ENCODE results near the gene KYAT1.
"Not testable (repeated sequence)": the region's sequence is repeated elsewhere in the genome, so short reads cannot be mapped to it uniquely, and the experiment has no call there.

KYAT1 gene

DNA sequence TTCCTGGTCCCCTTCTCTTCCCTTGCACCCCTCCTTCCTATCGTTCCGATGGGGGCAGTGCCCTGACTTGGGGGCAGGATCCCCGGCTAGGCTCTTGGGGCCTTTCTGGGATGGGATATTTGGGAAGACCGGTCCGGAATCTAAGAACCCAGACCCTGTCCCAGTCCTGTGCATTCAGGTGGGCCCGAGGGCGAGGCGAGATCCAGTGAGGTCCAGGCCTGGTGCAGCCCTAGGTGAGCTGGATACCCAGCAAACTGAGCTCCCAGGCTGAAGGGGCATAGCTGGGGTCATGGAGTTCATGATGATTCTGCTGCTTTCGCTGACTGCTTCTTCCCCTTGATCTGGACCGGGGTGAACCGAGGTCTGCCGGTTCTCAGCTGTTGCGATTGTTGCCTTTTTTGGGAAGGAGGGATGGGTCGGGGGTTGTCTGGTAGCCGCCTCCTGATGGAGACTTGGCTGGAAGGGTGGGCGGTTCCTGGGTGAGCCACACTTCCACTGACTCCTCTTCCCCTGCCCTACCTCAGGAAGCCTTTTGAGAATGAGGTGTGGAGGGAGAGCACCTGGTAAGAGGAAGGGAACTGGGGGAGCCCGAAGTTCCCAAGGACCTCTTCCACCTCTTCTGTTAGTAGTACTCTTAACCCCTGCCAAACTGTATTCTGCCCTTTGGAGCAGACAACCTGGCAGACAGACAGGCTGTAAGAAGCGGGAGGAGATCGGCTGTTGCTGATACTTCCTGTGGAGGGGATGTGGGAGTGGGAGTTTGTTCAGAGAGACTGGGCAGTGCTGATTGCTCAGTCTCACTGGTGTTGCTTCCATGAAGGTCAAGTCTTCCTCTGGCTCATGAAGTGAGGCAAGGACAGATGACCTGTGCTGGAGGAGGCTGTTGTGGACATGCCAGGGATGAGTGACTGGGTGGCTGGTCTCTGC lies 1.2 kb upstream of the KYAT1 start:
- DNase-seq: no peak

DNA sequence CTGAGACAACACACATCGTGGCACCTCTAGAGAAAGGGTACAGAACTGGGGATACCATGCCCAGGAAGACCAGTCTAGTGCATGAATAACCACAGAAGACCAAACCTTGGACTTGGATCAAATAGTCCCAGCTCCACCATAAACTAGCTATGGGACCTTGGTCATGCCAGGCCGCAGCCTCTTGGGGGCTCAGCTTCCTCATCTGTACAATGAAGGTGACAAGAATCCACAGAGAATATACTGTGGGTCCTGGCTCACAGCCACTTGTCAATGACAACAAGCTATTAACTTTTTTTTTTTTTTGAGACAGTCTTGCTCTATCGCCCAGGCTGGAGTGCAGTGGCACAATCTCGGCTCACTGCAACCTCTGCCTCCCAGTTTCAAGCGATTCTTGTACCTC lies 3.9 kb downstream of the KYAT1 start:
- DNase-seq: no peak

DNA sequence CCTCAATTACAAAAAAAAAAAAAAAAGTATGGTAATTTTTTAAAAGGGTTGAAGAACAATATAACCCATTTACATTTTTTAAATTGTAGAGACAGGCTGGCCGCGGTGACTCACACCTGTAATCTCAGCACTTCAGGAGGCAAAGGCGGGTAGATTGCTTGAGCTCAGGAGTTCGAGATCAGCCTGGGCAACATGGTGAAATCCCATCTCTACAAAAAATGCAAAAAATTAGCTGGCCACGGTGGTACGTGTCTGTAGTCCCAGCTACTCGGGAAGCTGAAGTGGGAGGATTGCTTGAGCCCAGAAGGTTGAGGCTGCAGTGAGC lies 10.8 kb downstream of the KYAT1 start:
- DNase-seq: not testable (repeated sequence)

DNA sequence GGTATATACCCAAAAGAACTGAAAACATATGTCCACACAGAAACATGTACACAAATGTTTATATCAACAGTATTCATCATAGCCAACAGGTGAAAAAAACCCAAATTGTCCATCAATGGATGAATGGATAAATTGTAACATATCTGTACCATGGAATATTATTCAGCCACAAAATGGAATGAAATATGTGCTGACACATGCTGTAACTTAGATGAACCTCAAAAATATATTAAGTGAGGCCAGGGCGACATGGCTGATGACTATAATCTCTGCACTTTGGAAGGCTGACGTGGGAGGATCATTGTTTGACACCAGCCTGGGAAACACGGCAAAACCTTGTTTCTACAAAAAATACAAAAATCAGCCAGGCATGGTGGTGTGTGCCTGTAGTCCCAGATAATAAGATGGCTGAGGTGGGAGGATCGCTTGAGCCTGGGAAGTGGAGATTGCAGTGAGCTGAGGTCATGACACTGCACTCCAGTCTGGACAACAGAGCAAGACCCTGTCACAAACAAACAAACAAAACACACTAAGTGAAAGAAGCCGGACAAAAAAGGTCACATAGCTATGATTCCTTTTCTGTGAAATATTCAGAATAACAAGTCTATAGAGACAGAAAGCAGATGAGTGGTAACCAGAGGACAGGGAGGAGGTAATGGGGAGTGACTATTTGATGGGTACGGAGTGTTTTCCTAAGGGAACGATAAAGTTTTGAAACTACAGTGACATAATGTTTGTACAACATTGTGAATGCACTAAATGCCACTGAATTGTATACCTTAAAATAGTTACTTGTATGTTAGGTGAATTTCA lies 11.4 kb downstream of the KYAT1 start:
- DNase-seq: no peak

DNA sequence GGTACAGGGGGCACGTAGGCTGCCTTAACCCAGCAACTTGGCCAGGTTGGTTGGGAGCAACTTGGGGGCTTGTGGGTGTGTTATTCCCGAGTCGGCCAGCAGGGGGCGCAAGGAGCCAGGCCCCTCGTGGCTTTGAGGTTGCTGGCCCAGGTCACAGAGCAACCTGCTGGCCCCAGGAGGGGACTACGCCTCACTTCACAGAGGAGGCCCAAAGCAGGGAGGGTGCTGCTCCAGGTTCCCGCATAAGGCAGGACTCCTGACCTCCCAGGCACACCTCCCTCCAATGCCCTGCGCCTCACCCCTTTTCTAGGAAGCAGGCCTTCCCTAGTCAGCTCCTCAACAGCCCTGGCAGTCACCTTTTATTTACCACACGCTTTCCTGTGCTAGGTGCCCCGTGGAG lies 18.1 kb downstream of the KYAT1 start:
- DNase-seq: peak; percentile 76 to 87 (median 86)

DNA sequence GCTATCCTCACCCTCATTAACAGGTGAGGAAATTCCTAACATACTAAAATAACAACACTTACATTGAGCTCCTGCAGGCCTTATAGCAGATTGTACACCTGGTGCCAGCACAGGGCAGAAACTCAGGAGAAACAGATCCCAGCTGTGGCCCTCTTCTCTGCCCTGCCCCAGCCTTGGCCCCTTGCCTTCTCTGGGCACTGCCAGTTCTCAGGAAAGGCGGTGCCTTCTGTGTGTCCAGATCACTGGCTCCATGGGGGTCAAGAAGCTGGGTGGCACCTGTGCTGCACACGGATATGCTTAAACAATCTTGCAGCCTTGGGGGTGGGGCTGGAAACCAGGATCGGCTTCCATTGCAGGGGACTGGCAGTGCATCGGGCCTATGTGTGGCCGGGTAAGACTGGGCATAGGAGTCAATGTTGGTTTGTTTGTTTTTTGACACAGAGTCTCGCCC lies 19.3 kb downstream of the KYAT1 start:
- no peak for DNase-seq

DNA sequence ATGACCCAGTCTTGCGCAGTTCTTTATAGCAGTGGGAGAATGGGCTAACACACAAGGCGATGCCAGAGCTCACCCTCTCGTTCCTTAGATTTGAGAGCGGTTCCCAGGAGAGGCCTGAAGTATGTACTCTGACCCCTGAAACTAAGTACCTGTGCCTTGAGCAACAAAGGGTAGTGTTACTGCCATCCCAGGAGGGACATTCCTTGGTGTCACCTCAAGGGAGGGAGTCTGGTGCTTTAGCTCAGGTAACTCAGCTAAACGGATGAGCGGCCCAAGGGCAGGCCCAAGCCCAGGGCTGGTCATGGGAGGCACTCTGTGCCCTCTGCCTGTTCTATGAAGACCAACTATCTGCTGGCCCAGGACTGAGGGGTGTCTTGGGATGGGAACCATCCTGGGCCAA lies 20.2 kb downstream of the KYAT1 start:
- DNase-seq: no peak

DNA sequence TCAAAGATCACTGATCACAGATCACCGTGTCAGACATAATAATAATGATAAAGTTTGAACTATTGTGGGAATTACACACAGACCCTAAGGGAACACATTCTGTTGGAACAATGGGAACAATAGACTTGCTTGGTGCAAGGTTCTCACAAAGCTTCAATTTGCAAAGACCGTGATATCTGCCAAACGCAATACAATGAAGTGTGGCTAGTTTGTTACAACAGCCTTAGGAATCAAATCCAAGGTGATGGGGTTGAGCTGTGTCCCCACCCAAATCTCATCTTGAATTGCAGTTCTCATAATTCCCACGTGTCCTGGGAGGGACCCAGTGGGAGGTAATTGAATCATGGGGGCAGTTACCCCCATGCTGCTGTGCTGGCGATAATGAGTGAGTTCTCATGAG lies 20.8 kb downstream of the KYAT1 start:
- DNase-seq: no peak

DNA sequence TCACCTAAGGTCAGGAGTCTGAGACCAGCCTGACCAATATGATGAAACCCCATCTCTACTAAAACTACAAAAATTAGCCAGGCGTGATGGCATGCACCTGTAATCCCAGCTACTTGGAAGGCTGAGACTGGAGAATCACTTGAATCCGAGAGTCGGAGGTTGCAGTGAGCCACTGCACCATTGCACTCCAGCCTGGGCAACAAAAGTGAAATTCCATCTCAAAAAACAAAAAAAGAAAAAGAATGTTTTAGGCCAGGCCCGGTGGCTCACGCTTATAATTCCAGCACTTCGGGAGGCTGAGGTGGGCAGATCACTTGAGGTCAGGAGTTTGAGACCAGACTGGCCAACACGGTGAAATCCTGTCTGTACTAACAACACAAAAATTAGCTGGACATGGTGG lies 23.3 kb downstream of the KYAT1 start:
- not testable (repeated sequence) for DNase-seq

DNA sequence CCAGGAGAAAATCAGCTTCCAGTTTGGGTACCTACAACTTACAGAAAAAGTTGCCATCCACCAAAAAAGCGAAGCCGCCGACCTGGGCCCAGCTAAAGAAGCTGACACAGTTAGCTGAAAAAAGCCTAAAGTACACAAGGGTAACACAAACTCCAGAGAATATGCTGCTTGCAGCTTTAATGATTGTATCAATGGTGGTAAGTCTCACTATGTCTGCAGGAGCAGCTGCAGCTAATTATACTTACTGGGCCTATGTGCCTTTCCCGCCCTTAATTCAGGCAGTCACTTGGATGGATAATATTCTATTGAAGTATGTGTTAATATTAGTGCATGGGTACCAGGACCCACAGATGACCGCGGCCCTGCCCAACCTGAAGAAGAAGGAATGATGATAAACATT lies 27.3 kb downstream of the KYAT1 start:
- not testable (repeated sequence) for DNase-seq

DNA sequence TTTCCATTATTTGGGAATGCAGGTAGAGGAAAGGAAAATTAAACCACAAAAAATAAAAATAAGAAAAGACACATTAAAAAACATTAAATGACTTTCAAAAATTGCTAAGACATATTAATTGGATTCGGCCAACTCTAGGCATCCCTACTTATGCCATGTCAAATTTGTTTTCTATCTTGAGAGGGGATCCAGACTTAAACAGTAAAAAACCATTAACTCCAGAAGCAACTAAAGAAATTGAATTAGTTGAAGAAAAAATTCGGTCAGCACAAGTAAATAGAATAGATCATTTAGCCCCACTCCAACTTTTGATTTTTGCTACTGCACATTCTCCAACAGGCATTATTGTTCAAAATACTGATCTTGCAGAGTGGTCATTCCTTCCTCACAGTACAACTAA lies 29.1 kb downstream of the KYAT1 start:
- not testable (repeated sequence) for DNase-seq

DNA sequence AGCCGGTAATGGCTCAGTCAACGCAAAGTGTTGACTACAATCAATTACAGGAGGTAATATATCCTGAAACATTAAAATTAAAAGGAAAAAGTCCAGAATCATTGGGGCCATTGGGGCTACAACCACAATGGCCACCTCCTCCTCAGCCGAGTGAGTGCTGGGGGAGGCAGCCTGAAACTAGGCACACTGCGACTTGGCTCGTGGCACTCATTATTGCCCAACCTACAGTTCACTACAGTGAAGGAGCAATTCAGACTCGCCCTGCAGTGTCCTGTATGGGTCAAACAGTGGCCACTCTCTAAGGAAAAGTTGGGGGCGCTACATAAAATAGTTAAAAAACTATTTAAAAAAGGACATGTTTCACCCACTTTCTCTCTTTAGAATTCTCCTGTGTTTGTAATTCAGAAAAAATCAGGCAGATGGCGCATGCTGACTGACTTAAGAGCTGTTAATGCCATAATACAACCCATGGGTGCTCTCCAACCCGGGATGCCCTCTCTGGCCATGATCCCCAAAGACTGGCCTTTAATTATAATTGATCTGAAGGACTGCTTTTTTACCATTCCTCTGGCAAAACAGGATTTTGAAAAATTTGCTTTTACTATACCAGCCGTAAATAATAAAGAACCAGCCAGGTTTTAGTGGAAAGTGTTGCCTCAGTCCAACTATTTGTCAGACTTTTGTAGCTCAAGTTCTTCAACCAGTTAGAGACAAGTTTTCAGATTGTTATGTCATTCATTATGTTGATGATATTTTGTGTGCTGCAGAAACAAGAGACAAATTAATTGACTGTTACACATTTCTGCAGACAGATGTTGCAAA lies 29.8 kb downstream of the KYAT1 start:
- DNase-seq: not testable (repeated sequence)

DNA sequence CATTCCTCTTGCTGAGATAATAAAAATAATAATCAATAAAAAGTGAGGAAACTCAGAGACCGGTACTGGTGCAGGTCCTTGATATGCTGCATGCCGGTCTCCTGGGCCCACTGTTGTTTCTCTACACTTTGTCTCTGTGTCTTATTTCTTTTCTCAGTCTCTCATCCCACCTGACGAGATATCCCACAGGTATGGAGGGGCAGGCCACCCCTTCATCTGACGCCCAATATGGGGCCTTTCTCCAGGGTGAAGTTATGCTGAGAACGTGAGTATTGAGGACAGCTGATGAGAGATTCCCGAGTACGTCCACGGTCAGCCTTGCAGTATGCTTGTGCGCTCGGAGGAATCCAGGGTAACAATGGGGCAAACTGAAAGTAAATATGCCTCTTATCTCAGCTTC lies 30.7 kb downstream of the KYAT1 start:
- DNase-seq: not testable (repeated sequence)

DNA sequence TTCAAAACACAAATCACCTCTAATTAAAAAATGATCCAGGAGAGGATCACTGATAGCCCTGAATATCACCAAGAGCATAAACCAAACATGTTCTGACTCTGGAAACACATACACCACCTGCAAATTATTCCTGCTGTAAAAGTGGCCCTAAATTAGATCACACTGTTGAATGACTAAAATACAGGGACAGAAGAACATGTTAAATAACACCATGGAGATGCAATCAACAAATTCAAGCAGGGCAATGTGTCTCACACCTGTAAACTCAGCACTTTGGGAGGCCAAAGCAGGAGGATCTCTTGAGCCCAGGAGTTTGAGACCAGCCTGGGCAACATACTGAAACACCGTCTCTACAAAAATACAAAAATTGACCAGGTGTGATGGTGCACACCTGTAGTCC lies 33.9 kb downstream of the KYAT1 start:
- DNase-seq: no peak

DNA sequence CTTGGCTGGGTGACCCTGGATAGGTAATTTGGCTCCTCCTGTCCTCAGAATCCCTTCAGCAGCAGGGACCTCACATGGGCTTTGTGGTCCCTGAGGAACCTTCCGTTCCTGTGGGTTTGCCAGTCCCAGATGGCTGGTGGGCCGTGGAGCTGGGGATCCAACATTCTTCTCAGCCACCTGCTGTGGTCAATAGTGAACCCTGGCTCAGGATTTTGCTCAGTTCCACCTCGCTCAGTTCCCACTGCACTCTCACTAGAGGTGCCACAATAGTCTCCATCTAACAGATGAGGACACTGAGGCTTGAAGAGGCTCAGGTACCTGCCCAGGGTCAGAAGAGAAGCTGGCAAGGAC lies 35.1 kb downstream of the KYAT1 start:
- no peak for DNase-seq

DNA sequence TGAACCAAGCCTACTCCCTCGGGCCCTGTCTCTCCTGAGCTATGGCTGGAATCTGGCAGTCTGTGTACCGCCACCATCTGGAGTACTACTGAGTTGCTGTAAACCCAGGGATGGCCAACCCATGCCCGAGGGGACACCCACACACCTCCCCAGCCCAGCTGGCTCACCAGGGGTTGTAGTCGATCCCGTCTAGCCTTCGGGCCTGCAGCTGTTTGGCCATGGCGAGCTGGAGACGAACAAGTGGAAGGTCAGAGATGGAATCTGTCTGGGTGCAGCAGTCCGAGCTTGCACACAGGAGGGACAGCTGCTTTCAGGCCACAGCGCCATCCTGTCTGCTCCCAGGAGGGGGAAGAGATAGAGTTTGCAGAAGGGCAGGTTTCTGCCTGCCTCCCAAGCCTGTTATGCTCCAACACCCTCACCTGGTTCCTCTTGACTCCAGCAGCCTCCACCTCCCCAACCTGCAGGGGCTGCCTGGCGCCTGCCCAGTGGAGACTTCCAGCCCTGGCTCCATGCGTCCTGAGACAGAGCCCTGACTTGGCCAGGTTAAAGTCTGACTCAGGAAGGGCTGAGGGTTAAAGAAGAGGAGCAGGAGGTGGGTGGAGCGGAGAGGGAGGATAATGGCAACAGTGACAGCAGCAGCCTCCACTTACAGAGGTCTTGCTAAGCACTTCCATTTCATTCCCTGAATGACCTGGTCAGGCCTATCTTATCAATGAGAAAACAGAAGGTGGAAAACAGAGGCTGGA lies 36.4 kb downstream of the KYAT1 start:
- no peak for DNase-seq

DNA sequence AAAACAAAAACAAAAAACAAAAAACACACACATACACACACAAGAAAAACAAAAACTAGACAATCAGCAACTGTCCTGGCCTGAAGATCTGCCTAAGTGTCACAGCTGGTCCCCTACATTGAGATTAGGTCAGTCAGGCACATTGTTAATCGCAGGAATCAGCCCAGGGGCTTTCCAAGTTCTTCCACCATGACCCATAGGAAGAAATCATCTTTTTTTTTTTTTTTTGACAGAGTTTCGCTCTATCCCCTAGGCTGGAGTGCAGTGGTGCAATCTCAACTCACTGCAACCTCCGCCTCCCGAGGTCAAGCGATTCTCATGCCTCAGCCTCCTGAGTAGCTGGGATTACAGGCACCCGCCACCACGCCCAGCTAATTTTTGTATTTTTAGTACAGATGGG lies 38.6 kb downstream of the KYAT1 start:
- not testable (repeated sequence) for DNase-seq

DNA sequence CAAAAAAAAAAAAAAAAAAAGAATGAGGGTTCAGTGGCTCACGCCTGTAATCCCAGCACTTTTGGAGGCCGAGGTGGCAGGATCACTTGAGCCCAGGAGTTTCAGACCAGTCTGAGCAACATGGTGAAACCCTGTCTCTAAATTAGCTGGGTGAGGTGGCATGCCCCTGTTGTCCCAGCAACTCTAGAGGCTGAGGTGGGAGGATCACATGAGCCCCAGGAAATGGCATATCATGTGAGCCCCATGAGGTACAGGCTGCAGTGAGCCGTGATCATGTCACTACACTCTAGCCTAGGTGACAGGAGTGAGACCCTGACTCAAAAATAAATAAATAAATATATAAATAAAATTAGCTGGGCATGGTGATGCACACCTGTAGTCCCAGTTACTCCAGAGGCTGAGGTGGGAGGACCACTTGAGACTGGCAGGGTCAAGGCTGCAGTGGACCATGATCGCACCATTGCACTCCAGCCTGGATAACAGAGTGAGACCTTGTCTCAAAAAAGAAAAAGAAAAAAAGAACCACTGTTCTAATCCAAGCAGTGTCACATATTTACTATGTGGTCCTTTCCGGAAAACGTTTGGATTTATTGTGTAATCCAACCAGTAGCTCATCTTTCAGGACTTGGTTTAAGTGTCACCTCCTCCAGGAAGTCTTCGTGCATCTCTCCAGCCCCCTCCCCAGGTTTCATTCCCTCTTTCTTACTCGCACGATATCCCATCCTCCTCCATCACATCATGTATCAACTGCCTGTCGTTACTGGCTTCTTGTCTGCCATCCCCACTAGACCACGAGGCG lies 39.9 kb downstream of the KYAT1 start:
- DNase-seq: no peak

DNA sequence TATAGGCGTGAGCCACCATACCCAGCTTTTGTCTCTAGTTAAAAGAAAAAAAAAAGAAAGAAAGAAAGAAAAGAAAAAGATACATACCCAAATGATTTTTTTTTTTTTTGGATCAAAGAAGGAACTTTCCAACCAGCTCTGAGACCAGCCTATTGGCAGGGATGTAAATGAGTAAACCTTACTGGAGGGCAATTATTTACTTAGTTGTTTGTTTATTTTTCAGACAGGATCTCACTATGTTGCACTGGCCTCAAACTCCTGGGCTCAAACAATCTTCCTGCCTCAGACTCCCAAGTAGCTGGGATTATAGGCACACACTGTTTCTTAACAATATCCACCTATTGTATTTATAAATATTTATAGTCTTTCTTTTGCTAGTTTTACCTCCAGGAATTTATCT lies 41.2 kb downstream of the KYAT1 start:
- no peak for DNase-seq

DNA sequence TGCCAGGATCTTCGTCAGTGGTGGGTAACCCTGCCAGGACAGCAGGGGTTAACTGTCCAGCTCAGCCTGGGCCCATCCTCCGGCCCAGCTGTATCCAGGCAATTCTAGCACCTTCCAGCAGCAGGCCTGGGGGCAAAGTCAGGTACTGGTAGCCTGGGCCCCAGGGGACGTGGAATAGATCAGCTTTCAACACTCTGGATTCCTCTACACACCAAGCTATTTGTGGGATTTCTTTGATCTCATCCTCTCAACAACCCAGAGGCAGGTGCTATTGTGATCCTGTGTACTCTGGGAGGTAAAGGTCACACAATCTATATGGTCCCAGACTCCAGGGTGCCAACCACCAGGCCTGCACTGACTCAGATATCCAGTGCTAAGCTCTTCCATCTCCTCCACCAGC lies 43.4 kb downstream of the KYAT1 start:
- no peak for DNase-seq

DNA sequence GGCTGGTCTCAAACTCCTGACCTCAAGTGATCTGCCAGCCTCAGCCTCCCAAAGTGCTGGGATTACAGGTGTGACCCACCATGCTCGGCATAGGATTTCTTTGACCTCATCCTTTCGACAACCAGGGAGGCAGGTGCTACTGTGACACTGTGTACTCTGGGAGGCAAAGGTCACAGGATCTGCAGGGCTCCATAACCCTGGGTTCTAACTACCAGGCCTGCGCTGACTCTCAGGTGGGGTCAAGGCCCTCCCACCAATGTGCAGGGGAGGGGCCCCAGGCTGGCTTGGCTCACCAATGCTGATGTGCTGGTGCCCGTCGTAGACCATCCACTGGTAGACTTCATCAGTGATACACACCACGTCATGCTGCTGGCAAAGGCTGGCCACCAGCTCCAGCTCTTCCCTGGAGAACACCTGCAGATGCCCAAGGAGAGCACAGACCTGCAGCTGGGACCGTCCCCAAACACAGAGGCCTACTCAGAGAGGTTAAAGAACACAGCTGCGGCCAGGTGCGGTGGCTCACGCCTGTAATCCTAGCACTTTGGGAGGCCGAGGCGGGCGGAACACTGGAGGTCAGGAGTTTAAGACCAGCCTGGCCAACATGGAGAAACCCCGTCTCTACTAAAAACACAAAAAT lies 45.1 kb downstream of the KYAT1 start:
- DNase-seq: no peak

All from activated naive CD4-positive, alpha-beta T cell (primary cell).